Stomach (tissue), 9 donors: Measurements from ENCODE around the gene S100A11. TPM values are rescaled to one million over a fixed set of nuclear protein-coding genes. Genes with fewer than 3 reads are reported as not detected.

Experiments
- DNase-seq, 2 donors: peaks; one replicate each; pipeline versions ENCODE4 v3.0.0 to v3.0.0-alpha.2; 2013 to 2019
- H3K27ac ChIP-seq, 5 donors: fragments of 200-600 bp in 4 of 5; sonication (generic) in 4 of 5; one replicate each; pipeline ENCODE4 v1.5.1; 2013 to 2019; ENCODE audit warnings: mild to moderate bottlenecking in 1 of 5, moderate library complexity in 1 of 5
- H3K27me3 ChIP-seq, 3 donors: fragments of 200-600 bp; sonication (generic); one replicate each; pipeline ENCODE4 v1.5.1; 2017 to 2019; ENCODE audit warnings: mixed run types in 1 of 3
- H3K36me3 ChIP-seq, 4 donors: fragments of 200-600 bp; sonication (generic); 1 replicate in 3 of 4; 2 replicates in 1 of 4; pipeline ENCODE4 v1.5.1; 2016 to 2019
- H3K4me1 ChIP-seq, 4 donors: fragments of 200-600 bp; sonication (generic); one replicate each; pipeline ENCODE4 v1.5.1; 2016 to 2019
- H3K4me3 ChIP-seq, 4 donors: fragments of 200-600 bp; sonication (generic) in 3 of 4; one replicate each; pipeline ENCODE4 v1.5.1; 2016 to 2019; ENCODE audit warnings: mild to moderate bottlenecking in 1 of 4
- H3K9me3 ChIP-seq, 4 donors: fragments of 200-600 bp; sonication (generic); one replicate each; pipeline ENCODE4 v1.5.1; 2016 to 2019
- CTCF ChIP-seq, 7 experiments: fragments of 450-650 bp in 4 of 7; fragments of 200-600 bp in 3 of 7; sonication (generic) in 3 of 7; IDR thresholded peaks; one replicate each; pipeline ENCODE4 v1.5.1; 2016 to 2019; ENCODE audit warnings: antibody characterized with exemption in 7 of 7, control low read depth in 2 of 7, mild to moderate bottlenecking in 1 of 7
- EP300 ChIP-seq: sonication (generic); formaldehyde crosslinking; IDR thresholded peaks from one replicate; pipeline ENCODE4 v1.6.1; 2017; ENCODE audit warnings: antibody characterized with exemption
- POLR2A ChIP-seq, 4 donors: fragments of 450-650 bp; IDR thresholded peaks; one replicate each; pipeline ENCODE4 v1.6.1; 2016; ENCODE audit warnings: antibody characterized with exemption in 4 of 4, control low read depth in 2 of 4, mild to moderate bottlenecking in 1 of 4, moderate library complexity in 1 of 4
- POLR2AphosphoS5 ChIP-seq, 3 donors: sonication (generic); formaldehyde crosslinking; IDR thresholded peaks; one replicate each; pipeline ENCODE4 v1.6.1; 2016; ENCODE audit warnings: antibody characterized with exemption in 3 of 3
- WGBS, 5 donors: extraction: QIAGEN DNeasy Blood & Tissue Kit in 3 of 5; methylation state at CpG; one replicate each; pipeline versions ENCODE4 v1.1.5 to v1.1.7; 2013 to 2018; 5-methylcytosine and 5-hydroxymethylcytosine counted together
- intact Hi-C: fragments of 100-400 bp; cut with DNase I; formaldehyde crosslinking; loops from one replicate; pipeline ENCODE4 v1.15.1; 2023; ENCODE audit warnings: low total_unique reads
- polyA plus RNA-seq, 3 donors: library from polyadenylated mRNA; stranded (reverse); fragments of 200-250 nt; gene quantifications; one replicate each; pipeline ENCODE4 v1.2.3, GENCODE V29; 2013
- total RNA-seq, 5 donors: library from RNA; depleted of rRNA; stranded (reverse); fragments of >200 nt; gene quantifications; one replicate each; pipeline versions ENCODE4 v1.1.0 to v1.2.3, GENCODE V29; 2014 to 2016
- donor health status: healthy with polysubstance abuse.
- donor health status: Bipolar disorder and iron deficiency.
- donor health status: healthy.

Gene S100A11
- total and polyA plus RNA-seq, 8 donors = 9.8 to 3,881 (median 250) TPM

DNA sequence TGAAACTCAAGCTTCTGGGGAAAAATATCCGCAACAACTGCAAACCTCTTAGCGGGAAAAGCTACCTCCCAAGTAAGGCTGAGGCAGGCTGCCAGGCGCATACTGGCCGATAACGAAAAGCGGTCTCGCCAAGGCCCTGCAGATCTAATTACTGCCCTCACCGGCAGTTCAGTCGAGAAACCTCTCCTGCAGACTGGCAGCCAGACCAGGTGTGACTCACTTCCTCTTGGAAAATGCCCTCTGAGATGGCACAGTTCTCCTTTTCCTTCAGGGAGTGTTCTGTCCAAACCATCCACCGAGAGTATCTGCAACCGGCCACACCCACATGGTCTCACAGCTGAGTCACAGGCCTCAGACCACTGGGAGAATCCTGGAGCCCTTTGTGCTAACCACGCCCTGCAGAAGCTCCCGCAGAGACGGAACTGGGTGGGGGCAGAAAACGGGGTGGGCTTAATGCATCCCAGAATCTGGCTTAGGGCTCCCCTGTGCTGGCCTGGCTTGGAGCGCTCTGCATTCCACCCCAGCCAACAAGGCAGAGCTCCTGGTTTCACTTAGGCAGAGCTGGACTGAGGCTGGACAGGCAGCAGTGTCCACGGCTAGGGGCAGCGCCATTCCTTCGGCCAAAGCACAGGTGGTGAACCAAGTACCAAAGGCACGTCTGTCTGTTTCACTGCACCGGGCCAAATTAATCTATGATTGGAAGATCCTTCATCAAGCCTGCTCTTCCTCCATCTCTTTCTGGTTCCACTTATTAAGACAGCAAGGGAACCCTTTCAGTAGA, 44.3 kb downstream of the S100A11 start:
- H3K27ac ChIP-seq = peak overlapping the region; percentile 84 to 98 (median 94)
- H3K27me3 ChIP-seq = peaks cover 0 to 9% (median 0%) of the 10 kb centered on the region in 3 donors
- intact Hi-C loops = no loop called here
- no peak for TF ChIP-seq POLR2A (IDR thresholded peaks at IDR 0.05)
- peak in 2 of 3 donors; percentile 64 to 81 for TF ChIP-seq POLR2AphosphoS5 (IDR thresholded peaks at IDR 0.05)
- TF ChIP-seq CTCF (IDR thresholded peaks at IDR 0.05) = no peak
- no peak for TF ChIP-seq EP300
- no peaks in the 10 kb centered on the region for H3K36me3 ChIP-seq
- peak overlapping the region; percentile 66 to 90 (median 80) for H3K4me3 ChIP-seq
- WGBS, 5 donors = 7 to 20% (median 11%) methylated on average over 13 to 21 of the region's 21 CpGs
- DNase-seq = peak; percentile 90 to 92
- no peaks in the 10 kb centered on the region for H3K9me3 ChIP-seq
- peaks cover 56 to 75% (median 68%) of the 10 kb centered on the region in 4 donors for H3K4me1 ChIP-seq

GRCh38 chr1:151991663-151992302, 45.0 kb downstream of the S100A11 start:
- Histone ChIP-seq H3K36me3 (no peaks in the 10 kb centered on the region), H3K9me3 (no peaks in the 10 kb centered on the region), H3K4me1 (peaks cover 56 to 78% (median 68%) of the 10 kb centered on the region in 4 donors), H3K27ac (peak overlapping the region; percentile 84 to 98 (median 94)), H3K27me3 (peaks cover 0 to 9% (median 0%) of the 10 kb centered on the region in 3 donors), H3K4me3 (peak overlapping the region; percentile 66 to 90 (median 80))
- intact Hi-C loops = no loop called here
- no peak for TF ChIP-seq POLR2AphosphoS5 (IDR thresholded peaks at IDR 0.05)
- no peak for TF ChIP-seq POLR2A (IDR thresholded peaks at IDR 0.05)
- TF ChIP-seq EP300 = no peak
- TF ChIP-seq CTCF (IDR thresholded peaks at IDR 0.05) = no peak
- no peak for DNase-seq
- WGBS, 5 donors = 23 to 40% (median 30%) methylated on average over 6 of the region's 6 CpGs

GRCh38 chr1:151990856-151991198, 46.0 kb downstream of the S100A11 start:
- intact Hi-C loops = no loop called here
- whole genome bisulfite sequencing, 5 donors = 11 to 18% (median 12%) methylated on average over 5 of the region's 5 CpGs
- Histone ChIP-seq H3K4me1 (peaks cover 56 to 77% (median 68%) of the 10 kb centered on the region in 4 donors), H3K27ac (peak overlapping the region in 4 of 5 donors; percentile 62 to 98 (median 91)), H3K36me3 (peaks cover 0 to 10% (median 3%) of the 10 kb centered on the region in 4 donors), H3K4me3 (peak overlapping the region in 2 of 4 donors; percentile 80), H3K9me3 (no peaks in the 10 kb centered on the region), H3K27me3 (peaks cover 0 to 9% (median 0%) of the 10 kb centered on the region in 3 donors)
- TF ChIP-seq EP300 = no peak
- TF ChIP-seq CTCF (IDR thresholded peaks at IDR 0.05) = no peak
- no peak for TF ChIP-seq POLR2A (IDR thresholded peaks at IDR 0.05)
- TF ChIP-seq POLR2AphosphoS5 (IDR thresholded peaks at IDR 0.05) = no peak
- peak; percentile 55 to 81 for DNase-seq

DNA sequence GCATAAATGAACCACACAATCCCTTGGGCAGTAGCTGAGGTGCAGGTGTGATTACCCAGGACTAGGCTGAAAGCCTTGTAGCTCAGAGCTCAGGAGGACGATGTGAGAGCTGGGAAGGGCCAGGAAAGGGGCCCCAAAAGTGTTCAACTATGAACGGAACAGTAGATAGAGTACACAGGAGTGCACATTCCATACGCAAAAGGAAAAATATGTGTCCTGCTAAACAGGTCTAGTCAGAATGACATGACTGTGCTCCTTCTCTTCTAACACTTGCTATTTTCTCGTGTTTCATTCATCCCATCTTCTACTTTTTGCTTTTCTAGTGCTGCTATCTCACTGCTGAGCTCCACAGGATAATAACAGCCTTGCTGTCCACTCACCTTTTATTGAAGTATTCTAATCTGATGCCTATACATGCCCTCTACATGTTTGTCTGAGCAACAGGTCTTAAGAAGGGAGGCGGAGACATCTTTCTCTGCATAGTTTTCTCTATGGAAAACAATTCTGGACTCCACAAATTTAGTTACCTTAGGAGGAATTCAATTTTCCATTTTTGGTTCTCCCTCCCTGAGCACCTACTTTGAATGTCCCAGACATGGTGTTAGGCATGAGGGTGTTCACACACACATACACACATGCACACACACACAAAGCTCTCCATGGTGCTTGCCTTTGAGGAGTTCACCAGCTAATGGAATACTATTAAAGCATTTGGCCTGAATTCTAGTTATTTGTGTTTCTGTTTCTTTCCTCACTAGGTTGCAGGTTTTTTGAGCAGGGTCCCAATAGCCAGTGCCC, 46.5 kb downstream of the S100A11 start:
- intact Hi-C loops = no loop called here
- WGBS, 5 donors = 34 to 60% (median 37%) methylated on average over 5 of the region's 5 CpGs

More for the DNA sequence above, 46.5 kb downstream of the S100A11 start:
- peaks cover 0 to 9% (median 0%) of the 10 kb centered on the region in 3 donors for H3K27me3 ChIP-seq
- DNase-seq = peak in 1 of 2 donors; percentile 61
- TF ChIP-seq EP300 (no peak), POLR2AphosphoS5 (IDR thresholded peaks at IDR 0.05) (no peak), CTCF (IDR thresholded peaks at IDR 0.05) (no peak), POLR2A (IDR thresholded peaks at IDR 0.05) (no peak)
- H3K4me3 ChIP-seq = peak overlapping the region in 2 of 4 donors; percentile 80
- H3K27ac ChIP-seq = peak overlapping the region; percentile 40 to 98 (median 88)
- peaks cover 56 to 79% (median 68%) of the 10 kb centered on the region in 4 donors for H3K4me1 ChIP-seq
- H3K9me3 ChIP-seq = no peaks in the 10 kb centered on the region
- peaks cover 6 to 15% (median 9%) of the 10 kb centered on the region in 4 donors for H3K36me3 ChIP-seq
